ENCODE measurements around the gene ZNF28.
"Not testable (repeated sequence)": the region's sequence is repeated elsewhere in the genome, so short reads cannot be mapped to it uniquely, and the experiment has no call there.

ZNF28 gene

GRCh38 chr19:52756447-52756846 lies 65.0 kb downstream of the ZNF28 start:
- DNase-seq, result not testable (repeated sequence)

- no peak for DNase-seq
These were observed 71.7 kb downstream of the ZNF28 start for GRCh38 chr19:52749780-52750179.

GRCh38 chr19:52748336-52748950 lies 73.0 kb downstream of the ZNF28 start:
- DNase-seq, result peak; percentile 15
